ENCODE results near the gene LPP.

DNA sequence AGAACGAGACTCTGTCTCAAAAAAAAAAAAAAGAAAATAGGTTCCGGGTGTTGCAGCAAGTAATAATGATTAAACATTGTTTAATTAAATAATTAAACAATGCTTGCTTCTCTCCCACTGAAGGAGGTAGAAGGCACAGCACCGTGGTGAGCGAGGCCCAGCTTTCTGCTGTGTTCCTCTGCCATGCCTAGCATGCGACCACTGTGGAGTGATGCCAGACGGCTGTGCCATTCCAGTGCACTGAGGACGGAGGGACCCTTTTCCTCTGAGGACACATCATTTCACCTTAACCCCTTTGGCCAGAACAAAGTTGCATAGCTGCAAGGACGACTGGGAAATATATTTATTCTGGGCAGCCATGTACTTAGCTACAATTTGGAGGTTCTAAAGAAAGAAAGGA, 695.0 kb downstream of the LPP start:
- TF ChIP-seq, protein P1, sequence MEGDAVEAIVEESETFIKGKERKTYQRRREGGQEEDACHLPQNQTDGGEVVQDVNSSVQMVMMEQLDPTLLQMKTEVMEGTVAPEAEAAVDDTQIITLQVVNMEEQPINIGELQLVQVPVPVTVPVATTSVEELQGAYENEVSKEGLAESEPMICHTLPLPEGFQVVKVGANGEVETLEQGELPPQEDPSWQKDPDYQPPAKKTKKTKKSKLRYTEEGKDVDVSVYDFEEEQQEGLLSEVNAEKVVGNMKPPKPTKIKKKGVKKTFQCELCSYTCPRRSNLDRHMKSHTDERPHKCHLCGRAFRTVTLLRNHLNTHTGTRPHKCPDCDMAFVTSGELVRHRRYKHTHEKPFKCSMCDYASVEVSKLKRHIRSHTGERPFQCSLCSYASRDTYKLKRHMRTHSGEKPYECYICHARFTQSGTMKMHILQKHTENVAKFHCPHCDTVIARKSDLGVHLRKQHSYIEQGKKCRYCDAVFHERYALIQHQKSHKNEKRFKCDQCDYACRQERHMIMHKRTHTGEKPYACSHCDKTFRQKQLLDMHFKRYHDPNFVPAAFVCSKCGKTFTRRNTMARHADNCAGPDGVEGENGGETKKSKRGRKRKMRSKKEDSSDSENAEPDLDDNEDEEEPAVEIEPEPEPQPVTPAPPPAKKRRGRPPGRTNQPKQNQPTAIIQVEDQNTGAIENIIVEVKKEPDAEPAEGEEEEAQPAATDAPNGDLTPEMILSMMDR (IDR thresholded peaks at IDR 0.05) = no peak
- TF ChIP-seq EP300 (IDR thresholded peaks at IDR 0.05) = no peak

Data from ovary (tissue), 3 donors.